ENCODE measurements around the gene EYA2.

DNA sequence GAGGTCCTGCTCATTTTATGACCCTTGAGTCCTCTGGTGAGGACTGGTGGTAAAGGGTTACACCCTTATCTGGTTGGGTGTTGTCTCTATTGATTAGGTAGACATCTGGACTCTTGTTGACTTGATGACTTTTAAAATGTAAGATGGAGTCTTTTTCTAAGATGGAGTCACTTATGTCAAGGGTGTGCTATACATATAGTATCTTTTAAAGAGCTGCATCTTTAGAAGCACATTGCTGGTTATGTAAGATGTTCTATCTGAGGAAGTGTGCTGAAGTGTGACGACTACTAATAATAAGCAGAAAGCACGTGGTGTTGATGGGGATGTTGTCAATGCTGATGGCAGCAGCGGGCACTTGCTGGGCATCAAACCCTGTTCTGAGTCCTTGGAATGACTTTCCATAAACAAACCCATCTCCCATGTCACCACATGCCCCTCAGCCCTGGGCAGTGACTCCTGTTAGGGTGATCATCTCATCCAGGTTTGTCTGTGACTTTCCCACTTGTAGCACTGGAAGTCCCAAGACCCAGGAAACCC is 229.6 kb downstream of the EYA2 start:
- TF ChIP-seq, protein P1, sequence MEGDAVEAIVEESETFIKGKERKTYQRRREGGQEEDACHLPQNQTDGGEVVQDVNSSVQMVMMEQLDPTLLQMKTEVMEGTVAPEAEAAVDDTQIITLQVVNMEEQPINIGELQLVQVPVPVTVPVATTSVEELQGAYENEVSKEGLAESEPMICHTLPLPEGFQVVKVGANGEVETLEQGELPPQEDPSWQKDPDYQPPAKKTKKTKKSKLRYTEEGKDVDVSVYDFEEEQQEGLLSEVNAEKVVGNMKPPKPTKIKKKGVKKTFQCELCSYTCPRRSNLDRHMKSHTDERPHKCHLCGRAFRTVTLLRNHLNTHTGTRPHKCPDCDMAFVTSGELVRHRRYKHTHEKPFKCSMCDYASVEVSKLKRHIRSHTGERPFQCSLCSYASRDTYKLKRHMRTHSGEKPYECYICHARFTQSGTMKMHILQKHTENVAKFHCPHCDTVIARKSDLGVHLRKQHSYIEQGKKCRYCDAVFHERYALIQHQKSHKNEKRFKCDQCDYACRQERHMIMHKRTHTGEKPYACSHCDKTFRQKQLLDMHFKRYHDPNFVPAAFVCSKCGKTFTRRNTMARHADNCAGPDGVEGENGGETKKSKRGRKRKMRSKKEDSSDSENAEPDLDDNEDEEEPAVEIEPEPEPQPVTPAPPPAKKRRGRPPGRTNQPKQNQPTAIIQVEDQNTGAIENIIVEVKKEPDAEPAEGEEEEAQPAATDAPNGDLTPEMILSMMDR (conservative IDR thresholded peaks at IDR 0.05) = no peak
- no peak for TF ChIP-seq ZFX (IDR thresholded peaks at IDR 0.05)

Measured in C4-2B (cell line).